Activated T-helper 2 cell treated with anti-CD3 and anti-CD28 coated beads, Interferon-gamma antibody, Interleukin-2, Interleukin-4, amounts not matched to agents 10 μg/mL and 5 μg/mL and 100 μg/mL, durations not matched to agents 14 hours and 24 hours and 36 hours (primary cell): ENCODE results near the gene TLE1. TPM values are rescaled to one million over a fixed set of nuclear protein-coding genes. Genes with fewer than 3 reads are reported as not detected.

Source experiments
- DNase-seq: peaks from one replicate; pipeline ENCODE4 v3.0.0; 2021; ENCODE audit warnings: low spot score
- H3K27ac Mint-ChIP-seq: one replicate; pipeline ENCODE4 v1.8.0; 2021; ENCODE audit warnings: mixed read lengths
- H3K27me3 Mint-ChIP-seq: one replicate; pipeline ENCODE4 v1.8.0; 2021; ENCODE audit warnings: low read depth, mixed read lengths
- H3K36me3 Mint-ChIP-seq: one replicate; pipeline ENCODE4 v1.8.0; 2021; ENCODE audit warnings: low read depth, mixed read lengths
- H3K4me1 Mint-ChIP-seq: one replicate; pipeline ENCODE4 v1.8.0; 2021; ENCODE audit warnings: low read depth, mixed read lengths
- H3K4me3 Mint-ChIP-seq: one replicate; pipeline ENCODE4 v1.8.0; 2021; ENCODE audit warnings: low read depth, mild to moderate bottlenecking, moderate library complexity, mixed read lengths
- H3K9me3 Mint-ChIP-seq: one replicate; pipeline ENCODE4 v1.8.0; 2021; ENCODE audit warnings: mixed read lengths
- intact Hi-C: fragments of 100-400 bp; cut with micrococcal nuclease; formaldehyde crosslinking; loops from one replicate; pipeline ENCODE4 v1.15.1; 2023
- total RNA-seq: library from RNA; stranded (reverse); gene quantifications from 2 replicates; pipeline ENCODE4 v1.2.3, GENCODE V29; 2022

TLE1 gene
- total RNA-seq, 1 donor from 2014 or later, result 0.41 TPM

DNA sequence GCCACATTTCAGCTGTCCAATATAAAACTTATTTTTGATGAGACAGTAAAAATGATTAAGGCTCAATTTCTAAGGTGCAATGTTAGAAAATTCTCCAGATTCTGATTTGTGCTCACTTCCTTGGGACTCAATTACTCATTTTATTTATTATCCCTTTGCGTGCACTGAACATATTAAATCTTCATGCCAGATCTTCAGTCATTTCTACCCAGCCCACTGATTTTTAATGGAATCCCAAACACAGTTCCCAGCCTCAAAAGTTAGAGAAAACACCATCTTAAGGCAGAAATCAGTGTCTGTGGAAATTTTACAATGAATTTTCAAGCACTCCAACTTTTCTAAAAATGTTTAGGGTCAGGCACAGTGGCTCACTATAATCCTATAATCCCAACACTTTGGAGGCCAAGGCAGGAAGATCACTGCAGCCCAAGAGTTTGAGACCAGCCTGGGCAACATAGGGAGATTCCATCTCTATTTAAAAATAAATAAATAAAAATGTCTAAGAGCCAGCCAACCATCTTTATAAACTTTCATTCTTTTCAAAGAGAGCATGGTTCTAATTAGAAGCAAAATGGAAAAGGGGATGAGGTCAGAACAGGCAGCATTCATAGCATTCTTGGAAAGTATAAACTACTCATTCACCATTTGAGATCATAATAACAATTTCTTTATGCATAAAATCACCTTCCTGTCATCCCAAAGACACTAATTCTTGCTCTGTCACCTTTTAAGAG is 53.7 kb downstream of the TLE1 start:
- no peak overlapping the region for H3K4me3 Mint-ChIP-seq
- H3K27me3 Mint-ChIP-seq, result no peaks in the 10 kb centered on the region
- intact Hi-C loops, result no loop called here
- no peaks in the 10 kb centered on the region for H3K36me3 Mint-ChIP-seq
- H3K27ac Mint-ChIP-seq, result no peak overlapping the region
- H3K9me3 Mint-ChIP-seq, result no peaks in the 10 kb centered on the region
- H3K4me1 Mint-ChIP-seq, result no peaks in the 10 kb centered on the region
- no peak for DNase-seq

DNA sequence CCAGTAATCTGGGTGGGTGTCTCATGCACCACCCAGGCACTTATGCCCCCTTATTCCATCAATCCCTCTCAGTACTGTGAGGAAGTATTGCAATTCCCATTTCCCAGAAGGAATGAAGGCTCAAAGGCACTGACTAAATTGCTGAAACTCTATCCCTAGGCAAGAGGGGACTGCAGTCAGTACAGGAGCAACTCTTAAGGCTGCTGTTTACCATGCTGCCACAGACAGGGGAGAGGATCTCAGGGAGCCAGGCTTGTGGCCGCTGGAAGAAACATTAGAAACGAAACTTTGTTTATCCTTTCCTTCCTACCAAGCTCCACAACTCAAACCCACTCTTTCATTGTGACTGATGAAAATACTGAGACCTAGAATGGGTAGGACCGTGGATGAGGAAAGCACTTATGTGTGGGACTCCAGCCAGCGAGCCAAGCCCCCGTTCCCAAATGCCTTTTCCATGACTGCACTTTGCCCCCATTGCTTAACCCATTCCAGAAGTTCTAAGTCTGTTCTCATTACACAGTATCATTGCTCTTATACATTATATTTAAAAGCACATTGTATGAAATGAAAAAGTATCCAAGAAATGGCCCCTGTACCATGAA is 54.3 kb downstream of the TLE1 start:
- DNase-seq, result no peak
- Mint-ChIP-seq H3K36me3 (no peaks in the 10 kb centered on the region), H3K4me3 (no peak overlapping the region), H3K27ac (no peak overlapping the region), H3K9me3 (no peaks in the 10 kb centered on the region), H3K4me1 (no peaks in the 10 kb centered on the region), H3K27me3 (no peaks in the 10 kb centered on the region)
- intact Hi-C loops, result no loop called here

DNA sequence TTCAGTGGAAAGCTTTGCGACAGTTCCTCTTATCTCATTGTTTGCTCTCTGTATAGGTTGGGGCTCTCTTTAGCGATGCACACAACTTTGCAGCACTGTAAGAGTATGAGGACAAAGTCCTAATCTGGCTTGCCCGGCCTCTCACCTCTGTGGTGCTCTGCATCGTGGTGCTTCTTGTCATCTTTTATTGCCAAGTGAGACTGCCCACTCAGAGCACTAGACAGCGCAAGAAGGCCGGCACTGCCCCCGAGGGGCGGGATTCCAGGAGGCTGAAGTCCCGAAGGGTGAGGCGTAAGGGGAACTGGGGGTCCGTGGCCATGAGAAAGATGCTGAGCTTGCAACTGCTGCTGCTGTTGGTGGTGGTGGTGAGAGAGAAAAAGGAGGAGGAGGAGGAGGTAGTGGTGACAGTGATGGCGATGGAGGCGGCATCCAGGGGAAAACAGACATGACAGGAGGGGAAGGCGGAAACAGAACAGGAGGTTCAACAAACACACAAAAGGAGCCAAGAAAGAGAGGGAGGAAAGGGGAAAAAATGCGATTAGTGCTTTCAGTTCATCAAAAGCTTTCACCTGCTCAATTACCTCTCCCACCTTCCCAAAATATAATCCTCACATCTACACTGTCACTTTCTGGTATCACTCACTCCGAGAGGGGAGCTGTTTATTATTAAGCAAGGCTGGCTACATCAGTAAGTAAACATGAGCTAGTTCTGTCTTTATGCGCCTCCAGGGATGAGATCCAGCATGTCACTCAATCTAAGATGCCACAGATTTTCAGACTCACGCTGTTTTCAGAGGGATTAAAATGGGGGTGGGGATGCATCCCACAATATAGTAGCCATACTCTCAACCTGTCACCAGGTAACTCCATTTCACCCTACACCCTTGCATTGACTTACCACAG is 55.1 kb downstream of the TLE1 start:
- Mint-ChIP-seq H3K27ac (no peak overlapping the region), H3K9me3 (no peaks in the 10 kb centered on the region), H3K27me3 (no peaks in the 10 kb centered on the region), H3K4me1 (no peaks in the 10 kb centered on the region), H3K36me3 (no peaks in the 10 kb centered on the region), H3K4me3 (no peak overlapping the region)
- DNase-seq, result no peak
- intact Hi-C loops, result no loop called here

DNA sequence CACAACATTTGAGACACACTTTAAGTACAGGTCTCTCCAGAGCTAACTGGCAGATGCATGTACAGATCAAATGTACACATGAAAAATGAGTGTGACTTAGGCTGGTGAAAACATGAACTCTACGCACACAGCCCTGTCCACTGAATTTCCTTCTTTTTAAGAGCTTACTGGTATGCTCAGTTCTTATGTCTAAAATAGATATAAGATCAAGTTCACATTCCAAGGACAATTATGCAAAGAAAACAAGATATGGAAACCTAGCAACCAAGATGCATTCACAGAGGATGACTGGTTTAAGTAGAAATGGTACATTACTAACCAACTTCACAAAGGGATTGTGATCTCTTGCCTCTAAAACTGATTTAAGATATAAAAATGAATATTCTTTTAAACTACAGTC is 56.7 kb downstream of the TLE1 start:
- Mint-ChIP-seq H3K4me1 (no peaks in the 10 kb centered on the region), H3K27me3 (no peaks in the 10 kb centered on the region)

DNA sequence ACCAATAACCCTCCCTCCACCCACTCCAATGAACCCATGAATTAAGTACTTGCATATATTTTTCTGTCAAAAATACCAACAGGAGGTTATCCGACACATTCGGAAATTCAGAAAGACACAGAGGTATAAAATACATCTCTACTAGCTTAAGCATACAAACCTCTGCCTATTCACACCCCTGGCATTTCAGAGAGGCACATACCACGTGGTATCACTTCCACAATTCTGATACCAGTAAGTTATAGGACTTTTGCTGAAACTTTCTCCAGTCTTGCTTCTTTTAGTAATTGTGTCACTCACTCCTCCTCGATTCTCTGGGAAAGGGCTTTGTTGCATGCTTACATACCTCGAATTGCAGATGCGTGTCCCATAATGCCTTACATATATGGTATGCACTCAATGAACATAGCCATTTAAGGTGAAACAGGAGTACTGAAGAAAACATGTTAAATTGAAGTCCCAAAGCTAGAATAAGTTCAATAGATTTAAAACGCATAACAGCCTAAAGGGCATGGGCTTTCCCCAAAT is 58.1 kb downstream of the TLE1 start:
- Mint-ChIP-seq H3K9me3 (no peaks in the 10 kb centered on the region), H3K4me1 (no peaks in the 10 kb centered on the region), H3K27me3 (no peaks in the 10 kb centered on the region), H3K27ac (no peak overlapping the region), H3K4me3 (no peak overlapping the region), H3K36me3 (no peaks in the 10 kb centered on the region)
- intact Hi-C loops, result no loop called here
- DNase-seq, result no peak

More for the DNA sequence above, 56.7 kb downstream of the TLE1 start:
- H3K27ac Mint-ChIP-seq, result no peak overlapping the region
- H3K9me3 Mint-ChIP-seq, result no peaks in the 10 kb centered on the region
- no peaks in the 10 kb centered on the region for H3K36me3 Mint-ChIP-seq
- no peak overlapping the region for H3K4me3 Mint-ChIP-seq
- intact Hi-C loops, result no loop called here
- DNase-seq, result no peak

DNA sequence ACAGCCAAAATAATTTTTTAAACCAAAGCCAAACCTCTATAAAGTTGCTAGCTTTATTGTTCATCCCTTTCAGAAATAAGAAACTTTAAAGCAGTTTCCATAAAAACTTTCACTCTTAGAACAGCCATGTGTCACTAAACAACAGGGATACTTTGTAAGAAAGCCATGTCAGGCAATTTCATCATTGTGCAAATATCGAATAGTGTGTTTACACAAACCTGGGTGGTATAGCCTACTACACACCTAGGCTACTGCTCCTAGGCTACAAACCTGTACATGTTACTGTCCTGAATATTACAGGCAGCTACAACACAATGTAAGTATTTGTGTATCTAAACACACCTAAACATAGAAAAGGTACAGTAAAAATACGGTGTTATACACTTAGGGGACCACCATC is 59.9 kb downstream of the TLE1 start:
- no peak overlapping the region for H3K27ac Mint-ChIP-seq
- intact Hi-C loops, result no loop called here

DNA sequence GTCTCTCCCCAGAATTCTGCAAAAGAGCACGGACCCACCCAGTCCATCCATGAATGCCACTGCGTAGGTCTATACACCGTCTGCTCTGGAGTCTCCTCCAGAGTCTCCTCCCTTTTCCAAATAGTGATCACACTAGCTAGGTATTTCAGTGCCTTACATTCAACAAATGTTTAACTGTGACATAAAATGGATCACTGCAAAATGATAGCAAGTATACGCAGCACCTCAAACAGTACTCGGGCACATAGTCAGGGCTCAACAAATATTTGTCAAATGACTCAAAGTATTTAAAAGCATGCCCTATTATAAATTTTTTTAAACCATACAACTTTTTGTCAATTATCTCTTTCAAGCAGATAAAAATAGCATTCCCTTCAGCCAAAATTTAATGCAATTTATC is 60.5 kb downstream of the TLE1 start:
- H3K27ac Mint-ChIP-seq, result no peak overlapping the region
- no peak overlapping the region for H3K4me3 Mint-ChIP-seq
- H3K4me1 Mint-ChIP-seq, result no peaks in the 10 kb centered on the region
- no peaks in the 10 kb centered on the region for H3K36me3 Mint-ChIP-seq
- H3K27me3 Mint-ChIP-seq, result no peaks in the 10 kb centered on the region
- intact Hi-C loops, result no loop called here
- no peak for DNase-seq
- no peaks in the 10 kb centered on the region for H3K9me3 Mint-ChIP-seq

More for the DNA sequence above, 59.9 kb downstream of the TLE1 start:
- H3K4me1 Mint-ChIP-seq, result no peaks in the 10 kb centered on the region
- no peaks in the 10 kb centered on the region for H3K27me3 Mint-ChIP-seq
- DNase-seq, result no peak
- H3K36me3 Mint-ChIP-seq, result no peaks in the 10 kb centered on the region
- no peak overlapping the region for H3K4me3 Mint-ChIP-seq
- no peaks in the 10 kb centered on the region for H3K9me3 Mint-ChIP-seq

DNA sequence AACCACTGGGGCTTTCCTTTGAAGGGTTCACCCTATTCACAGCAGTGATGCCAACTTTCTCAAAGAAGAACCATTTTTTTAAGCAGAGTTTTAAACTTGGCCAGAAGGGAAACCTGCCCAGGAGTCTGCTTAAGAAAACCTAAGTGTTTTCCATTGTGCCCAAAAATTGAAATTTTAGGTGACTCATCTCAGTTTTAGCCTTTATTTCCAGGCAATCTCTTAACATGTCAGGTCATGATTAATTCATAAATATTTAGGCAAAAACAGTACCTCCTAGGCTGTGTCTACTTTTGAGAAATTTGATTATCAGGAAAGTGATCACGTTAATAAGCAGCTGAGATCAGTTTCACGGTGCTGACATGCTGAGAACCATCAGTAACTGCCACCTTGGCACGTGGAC is 61.9 kb downstream of the TLE1 start:
- DNase-seq, result no peak
- no peak overlapping the region for H3K27ac Mint-ChIP-seq
- intact Hi-C loops, result no loop called here

DNA sequence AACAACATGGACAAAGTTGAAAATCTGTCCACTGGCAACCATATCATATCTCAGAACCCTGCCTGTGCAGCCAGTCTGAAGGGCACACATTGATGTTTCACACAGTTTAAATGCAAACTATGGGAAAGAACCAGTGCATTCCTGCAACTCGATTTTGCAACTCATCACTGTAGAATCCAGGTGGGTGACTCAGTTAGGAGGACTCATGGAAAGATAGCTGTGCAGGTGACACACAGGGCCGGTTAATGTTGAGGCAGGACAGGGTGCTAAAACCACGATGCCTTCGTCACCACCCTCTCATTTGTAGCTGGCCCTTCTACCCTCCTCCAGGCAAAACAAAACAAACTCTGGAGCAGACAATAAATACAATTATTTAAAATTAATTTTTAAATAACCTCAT is 62.8 kb downstream of the TLE1 start:
- Mint-ChIP-seq H3K4me3 (no peak overlapping the region), H3K27me3 (no peaks in the 10 kb centered on the region), H3K36me3 (no peaks in the 10 kb centered on the region), H3K4me1 (no peaks in the 10 kb centered on the region), H3K27ac (no peak overlapping the region), H3K9me3 (no peaks in the 10 kb centered on the region)
- no peak for DNase-seq
- intact Hi-C loops, result no loop called here

More for the DNA sequence above, 61.9 kb downstream of the TLE1 start:
- no peaks in the 10 kb centered on the region for H3K4me1 Mint-ChIP-seq
- H3K9me3 Mint-ChIP-seq, result no peaks in the 10 kb centered on the region
- no peaks in the 10 kb centered on the region for H3K27me3 Mint-ChIP-seq
- H3K36me3 Mint-ChIP-seq, result no peaks in the 10 kb centered on the region
- H3K4me3 Mint-ChIP-seq, result no peak overlapping the region

DNA sequence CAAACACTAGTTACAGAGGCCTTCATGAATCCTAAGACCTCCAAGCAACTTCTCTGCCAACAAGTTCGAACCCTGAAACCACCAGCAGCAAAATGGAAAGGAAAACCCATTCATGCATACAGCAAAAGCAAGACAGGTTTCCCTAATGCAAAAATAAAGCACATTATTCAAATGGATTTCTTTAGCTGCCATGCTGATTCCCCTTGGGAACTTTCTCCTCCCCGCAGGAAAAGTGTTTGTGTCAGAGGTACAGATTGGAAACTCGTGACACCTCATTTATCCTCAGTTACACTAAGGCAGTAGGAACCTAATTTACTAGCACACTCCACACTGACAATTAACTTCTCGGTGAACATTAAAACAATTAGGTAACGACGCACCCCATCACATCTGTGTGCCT is 63.4 kb downstream of the TLE1 start:
- Mint-ChIP-seq H3K36me3 (no peaks in the 10 kb centered on the region), H3K4me3 (no peak overlapping the region), H3K27ac (no peak overlapping the region), H3K9me3 (no peaks in the 10 kb centered on the region), H3K4me1 (no peaks in the 10 kb centered on the region), H3K27me3 (no peaks in the 10 kb centered on the region)
- no peak for DNase-seq
- intact Hi-C loops, result no loop called here

DNA sequence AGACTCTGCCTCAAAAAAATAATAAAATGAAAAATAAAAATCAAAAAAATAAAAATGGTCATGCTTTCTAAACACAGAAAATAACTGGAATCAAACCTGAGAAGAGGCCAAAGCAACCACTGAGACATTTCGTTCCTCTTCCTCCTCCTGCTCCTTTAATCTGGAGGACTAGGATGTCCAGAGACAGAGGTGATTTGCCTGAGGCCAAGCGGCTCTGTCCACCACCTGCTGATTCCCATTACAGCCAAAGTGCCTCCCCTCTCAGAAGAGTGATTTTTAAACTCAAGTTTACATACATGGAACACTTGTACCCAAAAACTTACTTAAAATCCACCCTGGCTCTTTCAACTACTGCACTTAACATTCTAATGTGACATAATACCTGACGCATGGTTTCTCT is 65.6 kb downstream of the TLE1 start:
- Mint-ChIP-seq H3K4me1 (peaks cover 6% of the 10 kb centered on the region), H3K4me3 (no peak overlapping the region), H3K27ac (no peak overlapping the region), H3K27me3 (no peaks in the 10 kb centered on the region), H3K9me3 (no peaks in the 10 kb centered on the region), H3K36me3 (no peaks in the 10 kb centered on the region)
- no peak for DNase-seq
- intact Hi-C loops, result no loop called here

DNA sequence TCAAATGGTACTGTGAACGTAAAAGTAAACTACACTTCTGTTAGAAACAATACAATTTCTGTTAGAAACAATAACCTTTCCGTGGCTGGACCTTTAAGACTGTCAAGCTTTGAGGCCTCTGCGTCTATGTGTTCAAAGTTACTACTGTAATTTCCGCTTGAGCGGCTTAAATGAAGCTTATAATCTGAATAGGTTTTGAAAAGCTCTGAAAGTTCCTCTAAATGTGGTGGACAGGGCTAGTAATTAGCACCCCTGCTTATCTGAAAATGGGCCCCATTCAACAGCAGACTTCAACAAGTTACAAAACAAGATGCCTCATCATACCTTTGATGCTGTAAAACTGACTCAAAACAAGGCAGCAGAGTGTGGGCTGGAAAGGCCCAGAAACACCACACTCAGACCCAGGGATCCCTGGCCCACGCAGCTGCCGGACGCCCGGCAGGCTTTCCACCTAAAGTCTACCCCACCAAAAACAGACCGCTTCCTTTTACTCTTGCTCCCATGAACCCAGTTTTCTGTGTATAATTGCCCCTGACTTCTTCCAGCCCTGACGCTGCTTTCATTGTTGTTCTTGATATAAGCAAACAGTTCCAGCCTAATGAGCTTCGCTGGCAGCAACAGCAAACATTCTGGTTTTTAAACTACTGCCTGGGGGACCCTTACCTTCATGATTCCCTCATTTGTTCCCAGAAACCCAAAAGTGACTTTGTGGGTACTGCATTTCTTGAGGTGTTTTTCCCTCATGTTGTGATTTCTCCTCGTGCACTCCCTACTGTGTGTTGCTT is 66.7 kb downstream of the TLE1 start:
- intact Hi-C loops, result no loop called here
- peaks cover 6% of the 10 kb centered on the region for H3K4me1 Mint-ChIP-seq
- no peaks in the 10 kb centered on the region for H3K27me3 Mint-ChIP-seq
- H3K4me3 Mint-ChIP-seq, result no peak overlapping the region
- no peak for DNase-seq
- H3K36me3 Mint-ChIP-seq, result no peaks in the 10 kb centered on the region
- H3K9me3 Mint-ChIP-seq, result no peaks in the 10 kb centered on the region
- H3K27ac Mint-ChIP-seq, result no peak overlapping the region
